Stimulated activated memory B cell treated with anti-CD40 and anti-IgM and Interleukin-4, amounts not matched to agents 10 μg/mL and 1 μg/mL and 100 μg/mL, for 72 hours (primary cell): ENCODE results near the gene LCT.
"Not testable (repeated sequence)": the region's sequence is repeated elsewhere in the genome, so short reads cannot be mapped to it uniquely, and the experiment has no call there.

Experiments used
- ATAC-seq: fragments of 150-1000 bp; cut with Tn5 transposase; 2 replicates; pipeline ENCODE4 v1.10.0; 2021
- H3K27ac Mint-ChIP-seq: one replicate; pipeline ENCODE4 v1.8.0; 2022; ENCODE audit warnings: mild to moderate bottlenecking, mixed read lengths
- H3K27me3 Mint-ChIP-seq: one replicate; pipeline ENCODE4 v1.8.0; 2022; ENCODE audit warnings: mixed read lengths
- H3K36me3 Mint-ChIP-seq: one replicate; pipeline ENCODE4 v1.8.0; 2022; ENCODE audit warnings: mixed read lengths
- H3K4me1 Mint-ChIP-seq: one replicate; pipeline ENCODE4 v1.8.0; 2022; ENCODE audit warnings: mixed read lengths
- H3K4me3 Mint-ChIP-seq: one replicate; pipeline ENCODE4 v1.8.0; 2022; ENCODE audit warnings: mild to moderate bottlenecking, moderate library complexity, mixed read lengths
- H3K9me3 Mint-ChIP-seq: one replicate; pipeline ENCODE4 v1.8.0; 2022; ENCODE audit warnings: mixed read lengths

LCT gene

DNA sequence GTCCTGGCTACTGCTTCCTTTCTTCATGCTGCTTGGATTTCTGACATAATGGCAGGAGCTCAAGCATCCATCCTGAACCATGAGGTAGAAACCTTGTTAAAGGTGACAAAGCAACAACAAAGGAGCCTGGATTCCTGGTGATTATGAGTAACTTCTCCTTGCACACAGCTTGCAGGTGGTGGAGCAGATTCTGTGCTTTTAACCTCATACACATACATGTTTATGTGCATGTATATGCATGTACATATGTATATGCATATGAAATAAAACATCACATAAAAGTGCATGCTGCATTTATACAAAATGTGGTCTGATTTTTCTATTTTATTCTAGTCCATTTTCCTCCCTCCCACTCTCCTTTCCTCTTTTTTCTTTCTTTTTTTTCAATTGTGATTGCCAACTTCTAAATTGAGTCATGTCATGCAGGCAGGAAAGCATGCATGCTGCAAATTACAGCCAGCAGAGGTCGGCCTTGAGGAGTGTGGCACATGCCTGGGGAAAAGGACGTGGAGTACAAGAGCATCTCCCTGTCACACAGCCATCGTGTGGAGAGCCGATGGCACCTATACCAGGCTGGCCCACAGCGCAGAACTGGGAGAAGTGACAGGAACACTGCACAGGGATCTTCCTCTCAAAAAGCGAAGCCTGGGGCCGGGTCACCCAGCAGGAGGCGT is 17.9 kb downstream of the LCT start:
- Mint-ChIP-seq H3K27me3 (peaks cover 17% of the 10 kb centered on the region), H3K4me3 (no peak overlapping the region), H3K4me1 (no peaks in the 10 kb centered on the region), H3K36me3 (peaks cover 15% of the 10 kb centered on the region), H3K9me3 (peaks cover 9% of the 10 kb centered on the region), H3K27ac (no peak overlapping the region)
- ATAC-seq = no peak

DNA sequence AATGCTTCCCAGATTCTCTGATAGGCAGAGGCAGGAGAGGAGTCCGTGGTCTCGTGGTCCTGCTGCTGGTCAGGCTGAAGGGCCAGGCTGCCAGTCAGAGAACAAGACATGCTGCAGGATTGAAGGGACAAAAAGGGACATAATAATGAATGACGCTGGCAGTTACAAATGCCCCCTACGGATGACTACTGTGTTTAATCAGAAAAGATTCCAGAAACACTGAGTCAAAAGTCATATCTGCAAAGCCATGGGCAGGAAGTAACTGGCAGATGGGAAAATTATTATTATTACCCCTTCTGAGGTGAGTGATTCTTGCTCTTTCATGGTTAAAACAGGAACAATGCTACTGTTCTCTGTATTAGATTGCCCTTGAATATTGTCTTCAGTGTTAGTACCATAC is 19.0 kb downstream of the LCT start:
- no peak overlapping the region for H3K27ac Mint-ChIP-seq
- H3K9me3 Mint-ChIP-seq = peaks cover 4% of the 10 kb centered on the region
- H3K27me3 Mint-ChIP-seq = peaks cover 17% of the 10 kb centered on the region
- no peaks in the 10 kb centered on the region for H3K4me1 Mint-ChIP-seq
- no peak overlapping the region for H3K4me3 Mint-ChIP-seq
- peaks cover 9% of the 10 kb centered on the region for H3K36me3 Mint-ChIP-seq
- no peak for ATAC-seq

DNA sequence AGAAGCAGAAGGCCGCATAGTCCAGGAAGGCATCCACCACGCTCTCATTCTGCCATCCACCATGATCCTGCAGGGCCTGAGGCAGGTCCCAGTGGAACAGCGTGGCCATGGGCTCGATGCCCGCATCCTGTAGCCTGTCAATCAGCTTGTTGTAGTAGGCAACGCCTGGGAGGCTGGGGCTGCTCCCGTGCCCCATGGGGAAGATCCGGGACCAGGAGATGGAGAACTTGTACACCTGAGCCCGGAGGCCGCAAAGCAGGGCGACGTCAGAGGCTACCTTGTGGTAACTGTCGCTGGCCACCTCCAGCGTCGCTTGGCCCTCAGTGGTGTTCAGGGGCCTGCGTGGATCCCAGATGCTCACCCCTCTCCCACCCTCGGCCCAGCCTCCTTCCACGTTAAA is 19.5 kb downstream of the LCT start:
- H3K27me3 Mint-ChIP-seq = peaks cover 17% of the 10 kb centered on the region
- ATAC-seq = no peak
- no peak overlapping the region for H3K27ac Mint-ChIP-seq
- no peaks in the 10 kb centered on the region for H3K9me3 Mint-ChIP-seq
- peaks cover 4% of the 10 kb centered on the region for H3K36me3 Mint-ChIP-seq
- H3K4me3 Mint-ChIP-seq = no peak overlapping the region
- H3K4me1 Mint-ChIP-seq = no peaks in the 10 kb centered on the region

DNA sequence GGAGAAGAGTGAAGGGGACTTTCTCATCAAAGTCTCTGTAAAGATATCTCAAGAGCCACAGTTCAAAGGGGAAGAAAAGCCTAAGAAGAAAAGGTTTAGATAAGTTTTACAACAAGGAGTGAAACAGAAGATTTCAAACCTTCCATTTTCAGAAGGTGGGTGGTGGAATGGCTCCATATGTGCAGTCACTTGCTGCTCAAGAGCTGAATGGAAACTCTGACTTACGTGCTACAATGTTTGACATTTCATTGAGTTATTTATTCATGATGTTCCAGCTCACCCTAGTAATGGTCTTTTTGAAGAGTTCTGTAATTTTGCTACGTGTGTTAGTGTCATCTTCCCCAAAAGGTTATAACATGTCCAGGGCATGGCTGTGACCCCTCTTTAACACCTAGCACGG is 21.7 kb downstream of the LCT start:
- Mint-ChIP-seq H3K27ac (no peak overlapping the region), H3K4me3 (no peak overlapping the region), H3K27me3 (peaks cover 4% of the 10 kb centered on the region), H3K36me3 (no peaks in the 10 kb centered on the region), H3K9me3 (peaks cover 2% of the 10 kb centered on the region), H3K4me1 (no peaks in the 10 kb centered on the region)
- ATAC-seq = peak; percentile 53

DNA sequence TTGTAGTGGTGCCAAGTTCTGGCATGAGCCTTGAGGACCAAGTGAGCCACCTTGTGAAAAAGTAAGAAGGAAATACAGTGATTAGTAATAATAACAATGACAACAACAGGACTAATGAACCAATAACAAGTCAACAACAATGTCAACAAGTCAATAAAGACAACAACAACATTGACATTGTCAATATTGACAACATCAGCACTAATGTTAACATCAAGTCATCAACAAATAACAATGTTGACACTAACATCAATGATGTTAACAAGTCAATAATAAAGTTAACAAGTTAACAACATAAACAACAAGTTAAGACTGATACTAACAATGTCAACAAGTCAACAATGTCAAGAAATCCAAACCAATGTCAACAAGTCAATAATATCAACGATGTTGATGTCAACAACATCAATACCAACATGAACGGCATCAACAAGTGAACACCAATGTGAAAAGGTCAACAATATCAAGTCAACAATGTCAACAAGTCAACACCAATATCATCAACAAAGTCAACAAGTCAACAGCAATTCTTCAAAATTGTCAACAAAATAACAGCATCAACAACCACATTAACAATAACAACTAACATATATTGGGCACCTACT is 24.0 kb downstream of the LCT start:
- no peak for ATAC-seq
- H3K4me1 Mint-ChIP-seq = no peaks in the 10 kb centered on the region
- H3K9me3 Mint-ChIP-seq = peaks cover 2% of the 10 kb centered on the region
- H3K27me3 Mint-ChIP-seq = no peaks in the 10 kb centered on the region
- H3K27ac Mint-ChIP-seq = no peak overlapping the region
- no peaks in the 10 kb centered on the region for H3K36me3 Mint-ChIP-seq
- no peak overlapping the region for H3K4me3 Mint-ChIP-seq

DNA sequence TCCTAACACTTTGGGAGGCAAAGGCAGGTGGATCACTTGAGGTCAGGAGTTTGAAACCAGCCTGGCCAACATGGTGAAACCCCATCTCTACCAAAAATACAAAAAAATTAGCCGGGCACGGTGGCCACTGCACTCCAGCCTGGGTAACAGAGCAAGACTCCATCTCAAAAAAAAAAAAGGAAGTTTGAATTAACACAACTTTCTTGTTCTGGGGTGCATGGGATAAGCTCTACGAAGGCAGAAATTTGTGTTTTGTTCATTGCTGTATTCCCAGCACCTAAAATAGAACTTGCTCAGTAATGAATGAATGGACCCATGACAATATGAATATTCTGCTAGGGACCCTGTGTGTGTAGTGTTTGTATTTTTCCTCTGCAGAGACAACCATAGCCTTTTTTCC is 29.1 kb downstream of the LCT start:
- not testable (repeated sequence) for H3K4me1 Mint-ChIP-seq, ATAC-seq, H3K4me3 Mint-ChIP-seq, H3K27me3 Mint-ChIP-seq, H3K27ac Mint-ChIP-seq, H3K36me3 Mint-ChIP-seq, H3K9me3 Mint-ChIP-seq

DNA sequence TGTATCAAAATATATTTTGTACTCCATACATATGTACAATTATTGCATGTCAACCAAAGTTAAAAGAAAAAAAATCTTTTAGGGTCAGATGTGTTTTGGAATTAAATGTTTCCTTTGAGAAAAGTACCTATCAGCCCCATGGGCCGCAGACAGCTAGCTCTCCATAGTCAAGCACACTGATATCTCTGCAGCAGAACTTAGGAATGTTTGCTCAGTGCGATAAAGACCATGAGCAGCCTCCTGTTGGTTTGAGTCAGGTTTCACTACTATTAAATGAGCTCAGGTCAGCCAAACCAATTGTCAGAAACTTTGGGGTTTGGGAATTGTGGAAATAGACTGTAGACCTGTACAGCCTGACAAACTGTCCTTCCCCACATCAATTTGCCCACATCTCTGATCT is 33.7 kb downstream of the LCT start:
- Mint-ChIP-seq H3K4me3 (no peak overlapping the region), H3K4me1 (no peaks in the 10 kb centered on the region), H3K36me3 (no peaks in the 10 kb centered on the region), H3K27me3 (no peaks in the 10 kb centered on the region), H3K9me3 (no peaks in the 10 kb centered on the region), H3K27ac (no peak overlapping the region)
- no peak for ATAC-seq

DNA sequence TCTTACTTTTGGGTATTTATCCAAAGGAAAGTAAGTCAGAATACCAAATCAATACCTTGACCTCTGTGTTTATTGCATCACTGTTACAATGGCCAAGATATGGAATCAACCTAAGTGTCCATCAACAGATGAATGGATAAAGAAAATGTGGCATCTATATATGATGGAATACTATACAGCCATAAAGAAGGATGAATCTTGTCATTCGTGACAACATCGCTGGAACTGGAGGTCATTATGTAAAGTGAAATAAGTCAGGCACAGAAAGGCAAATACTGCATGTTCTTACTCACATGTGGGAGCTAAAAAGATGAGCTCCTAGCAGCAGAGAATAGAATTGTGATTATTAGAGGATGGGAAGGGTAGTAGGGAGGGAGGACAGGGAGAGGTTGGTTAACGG is 34.6 kb downstream of the LCT start:
- Mint-ChIP-seq H3K4me3 (no peak overlapping the region), H3K36me3 (no peaks in the 10 kb centered on the region), H3K4me1 (no peaks in the 10 kb centered on the region), H3K9me3 (no peaks in the 10 kb centered on the region), H3K27me3 (no peaks in the 10 kb centered on the region), H3K27ac (no peak overlapping the region)
- ATAC-seq = no peak

DNA sequence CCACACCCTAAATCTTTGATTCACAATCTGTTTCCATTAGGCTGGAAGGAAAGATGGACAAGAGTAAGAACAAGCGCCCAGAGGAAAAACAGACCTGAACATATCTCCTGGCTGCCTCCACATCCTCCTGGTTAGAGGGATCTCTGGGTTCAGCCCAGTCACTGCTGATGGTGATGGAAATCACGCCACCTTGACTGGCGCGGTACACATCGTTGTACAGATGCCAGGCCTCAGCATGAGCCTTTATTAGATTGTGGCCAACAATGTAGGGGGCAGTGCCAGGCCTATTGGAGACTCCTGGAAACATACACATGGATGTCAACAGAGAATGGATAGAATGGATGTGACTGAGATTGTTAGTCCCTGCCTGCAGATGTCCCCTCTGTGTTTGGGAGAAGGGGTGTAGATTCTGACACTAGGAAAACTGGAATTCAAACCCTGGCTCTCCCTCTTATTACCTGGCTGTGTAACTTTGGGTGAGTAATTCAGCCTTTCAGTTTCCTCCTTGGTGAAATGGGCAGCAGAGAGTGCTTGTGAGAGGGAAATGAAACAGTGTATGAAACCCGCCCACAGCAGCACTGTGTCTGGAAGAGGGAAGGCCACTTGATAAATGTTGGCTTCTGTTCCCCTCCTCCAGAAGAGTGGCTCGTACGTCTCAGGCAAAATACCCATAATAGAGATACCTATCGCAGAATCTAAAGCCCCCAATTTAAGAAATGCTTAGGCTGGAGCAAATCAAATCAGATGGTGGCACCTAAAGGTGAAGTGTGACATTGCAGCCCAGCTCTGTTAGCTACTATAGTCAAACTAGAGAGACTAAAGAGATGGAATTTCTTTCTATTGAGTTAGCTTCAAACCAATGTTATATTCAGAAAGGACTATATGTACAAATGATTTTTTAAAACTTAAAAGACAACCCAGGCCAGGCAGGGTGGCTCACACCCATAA is 36.2 kb downstream of the LCT start:
- peaks cover 1% of the 10 kb centered on the region for H3K4me1 Mint-ChIP-seq
- no peaks in the 10 kb centered on the region for H3K27me3 Mint-ChIP-seq
- H3K9me3 Mint-ChIP-seq = no peaks in the 10 kb centered on the region
- H3K4me3 Mint-ChIP-seq = no peak overlapping the region
- no peak overlapping the region for H3K27ac Mint-ChIP-seq
- H3K36me3 Mint-ChIP-seq = no peaks in the 10 kb centered on the region
- peak; percentile 68 for ATAC-seq

DNA sequence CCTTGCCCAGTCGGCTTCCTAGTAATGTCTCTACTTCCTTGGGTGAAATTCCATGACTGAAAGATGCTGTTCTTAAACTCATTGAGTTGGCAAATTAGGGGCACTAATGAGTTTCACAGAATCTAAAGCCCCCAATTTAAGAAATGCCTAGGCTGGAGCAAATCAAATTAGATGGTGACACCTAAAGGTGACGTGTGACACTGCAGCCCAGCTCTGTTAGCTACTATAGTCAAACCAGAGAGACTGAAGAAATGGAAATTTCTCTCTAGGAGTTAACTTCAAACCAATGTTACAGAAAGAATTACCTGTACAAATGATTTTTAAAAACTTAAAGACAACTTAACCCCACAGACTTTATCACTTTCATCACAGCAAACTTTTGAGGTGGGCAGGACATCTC is 37.2 kb downstream of the LCT start:
- H3K4me1 Mint-ChIP-seq = peaks cover 8% of the 10 kb centered on the region
- H3K9me3 Mint-ChIP-seq = no peaks in the 10 kb centered on the region
- H3K27me3 Mint-ChIP-seq = no peaks in the 10 kb centered on the region
- H3K27ac Mint-ChIP-seq = no peak overlapping the region
- no peak overlapping the region for H3K4me3 Mint-ChIP-seq
- no peaks in the 10 kb centered on the region for H3K36me3 Mint-ChIP-seq
- no peak for ATAC-seq

DNA sequence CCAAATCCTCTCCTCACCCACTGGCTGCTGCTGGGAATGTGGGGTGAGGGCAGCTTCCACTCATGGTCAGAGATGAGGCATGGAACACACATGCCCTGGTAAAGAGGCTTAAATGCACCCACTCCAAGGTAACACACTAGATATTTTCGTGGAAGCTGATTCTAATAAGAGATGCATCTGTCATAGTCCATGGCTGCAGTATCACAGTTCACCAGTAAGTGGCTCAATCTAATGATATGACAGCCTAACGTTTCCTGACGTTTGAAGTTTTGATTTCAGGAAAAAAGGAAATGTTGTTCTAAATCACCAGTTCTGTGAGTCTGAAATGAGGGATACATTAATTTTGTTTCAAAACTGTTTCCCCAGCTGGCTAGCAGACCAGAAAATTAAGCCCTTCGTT is 38.2 kb downstream of the LCT start:
- Mint-ChIP-seq H3K27ac (no peak overlapping the region), H3K4me3 (no peak overlapping the region), H3K4me1 (peaks cover 13% of the 10 kb centered on the region), H3K27me3 (no peaks in the 10 kb centered on the region), H3K36me3 (no peaks in the 10 kb centered on the region), H3K9me3 (no peaks in the 10 kb centered on the region)
- no peak for ATAC-seq

DNA sequence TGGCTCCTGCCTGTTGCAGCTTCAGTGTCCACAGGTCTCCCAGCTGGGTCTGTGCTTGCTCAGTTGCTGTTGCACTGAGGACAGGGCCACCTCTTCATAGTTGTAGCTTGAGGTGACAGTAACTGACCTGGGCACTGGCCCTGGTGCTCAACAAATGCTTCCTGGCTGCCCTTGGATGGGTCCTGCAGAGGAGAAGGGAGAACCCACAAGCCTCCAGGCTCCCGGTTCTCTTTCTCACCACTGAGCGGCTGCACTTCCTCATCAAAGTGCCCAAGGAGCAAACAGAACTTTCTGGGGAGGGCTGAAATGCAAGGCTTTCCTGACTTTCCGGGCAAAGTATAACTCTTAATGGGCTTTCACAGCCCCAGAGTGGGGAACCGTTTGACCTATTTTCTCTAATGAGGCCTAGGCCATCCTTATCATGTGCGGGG is 38.7 kb downstream of the LCT start:
- Mint-ChIP-seq H3K4me3 (no peak overlapping the region), H3K4me1 (peaks cover 13% of the 10 kb centered on the region), H3K36me3 (no peaks in the 10 kb centered on the region), H3K9me3 (no peaks in the 10 kb centered on the region), H3K27me3 (no peaks in the 10 kb centered on the region), H3K27ac (no peak overlapping the region)
- ATAC-seq = no peak

DNA sequence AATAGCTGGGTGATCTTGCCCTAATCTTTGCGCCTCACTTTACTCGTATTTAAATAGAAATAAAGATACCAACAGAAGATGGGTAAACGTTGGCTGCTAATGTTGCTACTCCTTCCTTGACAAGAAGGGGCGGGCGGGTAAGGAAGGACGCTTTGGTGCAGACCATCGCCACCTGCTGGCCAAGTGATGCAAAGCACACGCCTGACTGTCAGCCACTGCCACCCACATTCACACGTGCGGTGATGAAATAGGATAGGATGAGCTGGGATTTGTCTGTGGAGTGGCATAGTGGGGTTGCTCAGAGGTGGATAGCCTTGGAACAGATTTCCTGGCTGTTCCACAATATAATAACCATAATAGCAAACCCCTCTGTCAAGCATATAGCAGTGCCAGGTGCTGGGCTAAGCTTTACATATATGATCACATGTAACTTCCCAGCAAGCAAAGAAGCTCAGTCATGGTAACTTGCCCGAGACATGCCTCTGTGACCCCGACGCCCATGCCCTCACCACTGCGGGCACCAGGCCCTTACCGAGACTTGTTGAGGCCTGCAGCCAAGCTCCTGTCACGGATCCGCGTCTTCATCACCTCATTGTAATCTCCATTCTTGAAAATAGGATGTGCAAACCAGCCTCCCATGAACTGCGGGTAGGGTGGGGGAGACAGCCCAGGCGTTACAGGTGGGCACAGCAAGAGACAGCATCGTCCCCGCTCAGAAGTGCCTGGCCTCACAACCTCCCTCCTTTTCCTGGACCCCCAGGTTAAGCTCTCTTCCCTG is 39.3 kb downstream of the LCT start:
- Mint-ChIP-seq H3K9me3 (no peaks in the 10 kb centered on the region), H3K27ac (no peak overlapping the region), H3K4me3 (no peak overlapping the region), H3K4me1 (peaks cover 18% of the 10 kb centered on the region), H3K27me3 (no peaks in the 10 kb centered on the region), H3K36me3 (no peaks in the 10 kb centered on the region)
- peak; percentile 63 for ATAC-seq

DNA sequence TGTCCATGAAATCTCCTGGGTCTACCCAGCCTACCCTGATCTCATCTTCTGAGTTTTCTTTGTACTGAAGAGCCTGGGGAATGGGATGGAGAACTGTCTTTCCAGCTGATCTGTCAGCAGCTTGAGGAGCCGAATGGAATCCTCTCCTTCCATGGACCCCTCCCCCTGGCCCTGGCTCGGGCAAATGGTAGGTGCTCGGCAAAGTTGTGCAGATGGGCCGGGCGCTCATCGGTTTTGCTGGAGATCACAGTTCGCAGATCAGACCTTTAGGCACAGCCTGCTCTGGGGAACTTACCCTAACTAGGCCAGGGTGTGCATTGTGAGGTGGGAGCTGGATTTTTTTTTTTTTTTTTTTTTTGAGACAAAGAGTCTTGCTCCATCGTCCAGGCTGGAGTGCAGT is 40.4 kb downstream of the LCT start:
- peaks cover 29% of the 10 kb centered on the region for H3K4me1 Mint-ChIP-seq
- peak overlapping the region; percentile 16 for H3K27ac Mint-ChIP-seq

DNA sequence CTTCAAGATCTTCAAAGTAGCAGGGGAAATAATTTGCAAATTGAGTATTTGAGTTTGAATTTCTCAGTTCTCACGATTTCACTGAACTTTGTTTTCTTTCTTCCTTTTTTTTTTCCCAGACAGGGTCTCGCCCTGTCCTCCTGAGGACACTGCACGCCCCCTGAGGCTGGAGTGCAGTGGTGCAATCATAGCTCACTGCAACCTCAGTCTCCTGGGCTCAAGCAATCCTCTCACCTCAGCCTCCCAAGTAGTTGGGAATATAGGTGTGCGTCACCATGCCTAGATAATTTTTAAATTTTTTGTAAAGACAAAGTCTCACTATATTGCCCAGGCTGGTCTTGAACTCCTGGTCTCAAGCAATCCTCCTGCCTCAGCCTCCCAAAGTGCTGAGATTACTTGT is 41.3 kb downstream of the LCT start:
- not testable (repeated sequence) for H3K4me3 Mint-ChIP-seq, H3K27me3 Mint-ChIP-seq, H3K36me3 Mint-ChIP-seq, ATAC-seq, H3K9me3 Mint-ChIP-seq, H3K27ac Mint-ChIP-seq
- H3K4me1 Mint-ChIP-seq = peaks cover 34% of the 10 kb centered on the region

More for the DNA sequence above, 40.4 kb downstream of the LCT start:
- ATAC-seq = no peak
- Mint-ChIP-seq H3K4me3 (no peak overlapping the region), H3K36me3 (no peaks in the 10 kb centered on the region), H3K27me3 (no peaks in the 10 kb centered on the region), H3K9me3 (no peaks in the 10 kb centered on the region)
